Endodermal cell (in vitro differentiated cells): Measurements from ENCODE around the gene KHK. TPM values are rescaled to one million over a fixed set of nuclear protein-coding genes. Genes with fewer than 3 reads are reported as not detected.
"Not testable (repeated sequence)": the region's sequence is repeated elsewhere in the genome, so short reads cannot be mapped to it uniquely, and the experiment has no call there.

Experiments used
- DNase-seq: peaks from one replicate; pipeline ENCODE4 v3.0.0-alpha.2; 2017
- H3K27ac ChIP-seq: 2 replicates; pipeline ENCODE4 v1.5.1; 2013; ENCODE audit warnings: mild to moderate bottlenecking, low read depth, low read length, moderate library complexity
- H3K27me3 ChIP-seq: 2 replicates; pipeline ENCODE4 v1.6.1; 2013; ENCODE audit warnings: mild to moderate bottlenecking, low read length, moderate library complexity; ENCODE audit not compliant: insufficient read depth, control insufficient read depth, poor library complexity, severe bottlenecking
- H3K36me3 ChIP-seq: 2 replicates; pipeline ENCODE4 v1.7.0; 2013; ENCODE audit warnings: mild to moderate bottlenecking, low read length, moderate library complexity; ENCODE audit not compliant: control insufficient read depth, insufficient read depth
- H3K4me1 ChIP-seq: one replicate; pipeline ENCODE4 v1.7.0; 2013; ENCODE audit warnings: low read length; ENCODE audit not compliant: control insufficient read depth, insufficient read depth
- H3K4me3 ChIP-seq: 2 replicates; pipeline ENCODE4 v1.5.1; 2013; ENCODE audit warnings: mild to moderate bottlenecking, low read length, moderate library complexity
- H3K9ac ChIP-seq: 2 replicates; pipeline ENCODE4 v1.6.1; 2013; ENCODE audit warnings: mild to moderate bottlenecking, low read length, moderate library complexity; ENCODE audit not compliant: poor library complexity, severe bottlenecking; ENCODE audit errors: extremely low read depth
- H3K9me3 ChIP-seq: 2 replicates; pipeline ENCODE4 v1.6.1; 2013; ENCODE audit warnings: mild to moderate bottlenecking, low read length, moderate library complexity; ENCODE audit not compliant: control insufficient read depth
- H3K27ac Mint-ChIP-seq: 2 replicates; pipeline ENCODE4 v1.8.0; 2020; ENCODE audit warnings: mixed read lengths
- H3K27me3 Mint-ChIP-seq: 2 replicates; pipeline ENCODE4 v1.8.0; 2021; ENCODE audit warnings: mild to moderate bottlenecking, mixed read lengths; ENCODE audit not compliant: insufficient read depth
- H3K36me3 Mint-ChIP-seq: 2 replicates; pipeline ENCODE4 v1.8.0; 2020; ENCODE audit warnings: low read depth, mixed read lengths
- H3K4me1 Mint-ChIP-seq: 2 replicates; pipeline ENCODE4 v1.8.0; 2020; ENCODE audit warnings: mixed read lengths
- H3K4me3 Mint-ChIP-seq: 2 replicates; pipeline ENCODE4 v1.8.0; 2020; ENCODE audit warnings: mild to moderate bottlenecking, moderate library complexity, mixed read lengths
- H3K9me3 Mint-ChIP-seq: 2 replicates; pipeline ENCODE4 v1.8.0; 2020; ENCODE audit warnings: mild to moderate bottlenecking, mixed read lengths
- CTCF ChIP-seq: fragments of 200-600 bp; sonication (generic); conservative IDR thresholded peaks from 2 replicates; pipeline ENCODE4 v1.5.0; 2021; ENCODE audit warnings: antibody characterized with exemption, mild to moderate bottlenecking
- WGBS, 2 experiments: methylation state at CpG; one replicate each; pipeline versions ENCODE4 v1.1.5 to v1.1.7; 2013; ENCODE audit warnings: missing lambda C conversion rate in 2 of 2, mixed read lengths in 1 of 2; ENCODE audit not compliant: insufficient coverage in 1 of 2, insufficient read length in 1 of 2; 5-methylcytosine and 5-hydroxymethylcytosine counted together
- total RNA-seq, 2 donors: library from RNA; stranded (reverse); fragmentation: NEBNext Ultra II Directional in 1 of 2; extraction: Animal tissue kit (Norgen Biotek cat#: 25700) in 1 of 2; gene quantifications; 2 replicates in 1 of 2; 3 replicates in 1 of 2; pipeline ENCODE4 v1.2.1, GENCODE V29; 2021

Gene KHK
- total RNA-seq, 2 donors from 2014 or later = 3.3 to 3.9 TPM

GRCh38 chr2:27072920-27073319 lies 13.7 kb upstream of the KHK start:
- H3K9me3 Mint-ChIP-seq = no peaks in the 10 kb centered on the region
- peaks cover 23% of the 10 kb centered on the region for H3K36me3 Mint-ChIP-seq
- peak overlapping the region; percentile 100 for H3K4me3 ChIP-seq
- H3K4me1 Mint-ChIP-seq = peaks cover 19% of the 10 kb centered on the region
- H3K27me3 ChIP-seq = no peaks in the 10 kb centered on the region
- peaks cover 23% of the 10 kb centered on the region for H3K36me3 ChIP-seq
- no peak overlapping the region for H3K27ac ChIP-seq
- DNase-seq = no peak
- 56 to 68% methylated on average over 3 to 5 of the region's 5 CpGs for WGBS, 2 experiments
- peak overlapping the region; percentile 95 for H3K4me3 Mint-ChIP-seq
- peaks cover 7% of the 10 kb centered on the region for H3K4me1 ChIP-seq
- TF ChIP-seq CTCF = no peak
- H3K27me3 Mint-ChIP-seq = peaks cover 6% of the 10 kb centered on the region
- no peak overlapping the region for H3K9ac ChIP-seq
- no peaks in the 10 kb centered on the region for H3K9me3 ChIP-seq
- H3K27ac Mint-ChIP-seq = peak overlapping the region; percentile 89

GRCh38 chr2:27073782-27074181 lies 12.8 kb upstream of the KHK start:
- H3K27me3 Mint-ChIP-seq = peaks cover 7% of the 10 kb centered on the region
- peaks cover 15% of the 10 kb centered on the region for H3K36me3 ChIP-seq
- peaks cover 24% of the 10 kb centered on the region for H3K4me1 Mint-ChIP-seq
- H3K27me3 ChIP-seq = no peaks in the 10 kb centered on the region
- H3K36me3 Mint-ChIP-seq = peaks cover 15% of the 10 kb centered on the region
- no peak overlapping the region for H3K4me3 Mint-ChIP-seq
- 93 to 100% methylated on average over 1 to 2 of the region's 2 CpGs for WGBS, 2 experiments
- H3K4me3 ChIP-seq = no peak overlapping the region
- no peak overlapping the region for H3K27ac Mint-ChIP-seq
- no peaks in the 10 kb centered on the region for H3K9me3 Mint-ChIP-seq
- H3K9me3 ChIP-seq = no peaks in the 10 kb centered on the region
- H3K9ac ChIP-seq = no peak overlapping the region
- H3K27ac ChIP-seq = no peak overlapping the region
- H3K4me1 ChIP-seq = peaks cover 7% of the 10 kb centered on the region
- no peak for DNase-seq
- no peak for TF ChIP-seq CTCF

- Histone ChIP-seq H3K4me3 (no peak overlapping the region), H3K9ac (no peak overlapping the region), H3K36me3 (peaks cover 3% of the 10 kb centered on the region), H3K4me1 (peaks cover 7% of the 10 kb centered on the region), H3K9me3 (no peaks in the 10 kb centered on the region), H3K27ac (no peak overlapping the region), H3K27me3 (no peaks in the 10 kb centered on the region)
- no peak overlapping the region for H3K27ac Mint-ChIP-seq
- DNase-seq = no peak
- H3K4me1 Mint-ChIP-seq = peaks cover 24% of the 10 kb centered on the region
- WGBS, 2 experiments = 93 to 94% methylated on average over 2 to 4 of the region's 4 CpGs
- no peak for TF ChIP-seq CTCF
- H3K27me3 Mint-ChIP-seq = peaks cover 7% of the 10 kb centered on the region
- no peak overlapping the region for H3K4me3 Mint-ChIP-seq
- H3K36me3 Mint-ChIP-seq = peaks cover 3% of the 10 kb centered on the region
- no peaks in the 10 kb centered on the region for H3K9me3 Mint-ChIP-seq
Observed at GRCh38 chr2:27074738-27075565, 11.6 kb upstream of the KHK start.

GRCh38 chr2:27075566-27075871 lies 11.1 kb upstream of the KHK start:
- not testable (repeated sequence) for H3K4me3 Mint-ChIP-seq, H3K4me3 ChIP-seq, H3K36me3 ChIP-seq, H3K9ac ChIP-seq, H3K9me3 Mint-ChIP-seq, H3K36me3 Mint-ChIP-seq, H3K9me3 ChIP-seq, H3K27me3 ChIP-seq, DNase-seq, H3K27ac ChIP-seq, H3K27ac Mint-ChIP-seq, H3K27me3 Mint-ChIP-seq, H3K4me1 ChIP-seq
- WGBS, 2 experiments = 69 to 89% methylated on average over 6 of the region's 6 CpGs
- peaks cover 22% of the 10 kb centered on the region for H3K4me1 Mint-ChIP-seq
